OCI-LY1 (cell line): Measurements from ENCODE around the gene TBC1D5.

ENCODE experiments used
- H2AFZ ChIP-seq: fragments of 200-600 bp; sonication (generic), shearing (Covaris generic); 2 replicates; pipeline ENCODE4 v1.6.0; 2014; ENCODE audit warnings: antibody characterized with exemption, mild to moderate bottlenecking, low read length
- H3F3A ChIP-seq: fragments of 200-600 bp; sonication (generic), shearing (Covaris generic); 2 replicates; pipeline ENCODE4 v1.6.0; 2014; ENCODE audit warnings: mild to moderate bottlenecking, antibody characterized with exemption, low read length, moderate library complexity; ENCODE audit not compliant: insufficient read depth
- H3K27ac ChIP-seq: fragments of 200-600 bp; sonication (generic); 2 replicates; pipeline ENCODE4 v1.5.1; 2014; ENCODE audit warnings: low read length, mixed run types, mild to moderate bottlenecking, low read depth; ENCODE audit not compliant: poor library complexity, severe bottlenecking
- H3K27me3 ChIP-seq: fragments of 200-600 bp; sonication (generic); 2 replicates; pipeline ENCODE4 v1.6.0; 2014; ENCODE audit warnings: antibody characterized with exemption, mild to moderate bottlenecking, low read length, moderate library complexity; ENCODE audit not compliant: insufficient read depth
- H3K36me3 ChIP-seq: fragments of 200-600 bp; sonication (generic); 2 replicates; pipeline ENCODE4 v1.6.1; 2014; ENCODE audit warnings: mild to moderate bottlenecking, antibody characterized with exemption, low read length, moderate library complexity, mixed read lengths; ENCODE audit not compliant: insufficient read depth
- H3K4me1 ChIP-seq: fragments of 200-600 bp; sonication (generic); 2 replicates; pipeline ENCODE4 v1.5.1; 2014; ENCODE audit warnings: mild to moderate bottlenecking, low read length, moderate library complexity; ENCODE audit not compliant: insufficient read depth, severe bottlenecking
- H3K4me2 ChIP-seq: fragments of 200-600 bp; sonication (generic), shearing (Covaris generic); 2 replicates; pipeline ENCODE4 v1.6.1; 2014; ENCODE audit warnings: low read length
- H3K4me3 ChIP-seq: fragments of 200-600 bp; sonication (generic); 2 replicates; pipeline ENCODE4 v1.5.1; 2014; ENCODE audit warnings: low read length, low read depth, mild to moderate bottlenecking, mixed read lengths; ENCODE audit not compliant: poor library complexity, severe bottlenecking
- H3K79me2 ChIP-seq: fragments of 200-600 bp; shearing (Covaris generic); 2 replicates; pipeline ENCODE4 v1.6.1; 2016; ENCODE audit warnings: mixed run types, low read length, mixed read lengths; ENCODE audit not compliant: insufficient read depth
- H3K9ac ChIP-seq: fragments of 200-600 bp; sonication (generic), shearing (Covaris generic); 2 replicates; pipeline ENCODE4 v1.6.1; 2014; ENCODE audit warnings: mild to moderate bottlenecking, low read length, mixed read lengths
- H3K9me2 ChIP-seq: fragments of 200-600 bp; sonication (generic), shearing (Covaris generic); 2 replicates; pipeline ENCODE4 v1.6.1; 2014; ENCODE audit warnings: low read depth, mild to moderate bottlenecking, low read length, mixed read lengths
- H3K9me3 ChIP-seq: fragments of 200-600 bp; shearing (Covaris generic); 2 replicates; pipeline ENCODE4 v1.6.1; 2014; ENCODE audit warnings: low read length, mixed read lengths
- H4K20me1 ChIP-seq: fragments of 200-600 bp; sonication (generic), shearing (Covaris generic); 2 replicates; pipeline ENCODE4 v1.6.0; 2016; ENCODE audit warnings: mild to moderate bottlenecking, low read length; ENCODE audit not compliant: insufficient read depth
- EZH2 ChIP-seq: fragments of 200-600 bp; sonication (generic), shearing (Covaris generic); IDR thresholded peaks from 2 replicates; pipeline ENCODE4 v1.8.0; 2017; ENCODE audit warnings: borderline replicate concordance, mixed run types, mild to moderate bottlenecking, antibody characterized with exemption, low read length, moderate library complexity, mixed read lengths
- TF ChIP-seq, protein P1 (sequence below): fragments of 200-600 bp; sonication (generic), shearing (Covaris generic); IDR thresholded peaks from 2 replicates; pipeline ENCODE4 v1.5.1; 2017; ENCODE audit warnings: mild to moderate bottlenecking, antibody characterized with exemption, low read length, moderate library complexity, mixed read lengths

The TBC1D5 gene

DNA sequence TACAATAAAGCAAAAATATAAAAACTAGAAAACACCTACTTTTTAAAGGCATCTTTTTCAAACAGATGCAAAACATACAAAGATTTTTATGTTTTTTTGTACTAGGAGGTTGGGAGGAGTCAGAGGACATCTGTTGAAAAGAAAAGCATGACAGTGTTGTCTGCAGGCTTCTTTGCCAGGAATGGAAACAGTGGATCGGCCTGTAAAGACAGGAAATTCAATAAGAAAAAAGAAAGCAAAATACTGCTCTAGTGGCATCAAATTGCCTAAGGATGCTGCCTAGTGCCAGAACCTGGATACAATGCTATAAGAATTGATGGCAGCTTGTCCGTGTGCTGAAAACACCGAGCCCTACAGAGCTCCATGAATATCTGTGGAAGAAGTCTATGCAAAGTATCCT is 69.9 kb downstream of the TBC1D5 start:
- Histone ChIP-seq H3F3A (no peaks in the 10 kb centered on the region), H4K20me1 (no peaks in the 10 kb centered on the region), H3K4me3 (no peak overlapping the region), H3K4me1 (no peaks in the 10 kb centered on the region), H3K79me2 (peaks cover 4% of the 10 kb centered on the region; the same call in 1 of the 2 replicates), H3K27ac (no peak overlapping the region), H2AFZ (no peak overlapping the region), H3K36me3 (no peaks in the 10 kb centered on the region), H3K9me2 (no peaks in the 10 kb centered on the region), H3K9ac (no peak overlapping the region), H3K9me3 (no peaks in the 10 kb centered on the region), H3K4me2 (no peak overlapping the region), H3K27me3 (no peaks in the 10 kb centered on the region)
- TF ChIP-seq, protein P1, sequence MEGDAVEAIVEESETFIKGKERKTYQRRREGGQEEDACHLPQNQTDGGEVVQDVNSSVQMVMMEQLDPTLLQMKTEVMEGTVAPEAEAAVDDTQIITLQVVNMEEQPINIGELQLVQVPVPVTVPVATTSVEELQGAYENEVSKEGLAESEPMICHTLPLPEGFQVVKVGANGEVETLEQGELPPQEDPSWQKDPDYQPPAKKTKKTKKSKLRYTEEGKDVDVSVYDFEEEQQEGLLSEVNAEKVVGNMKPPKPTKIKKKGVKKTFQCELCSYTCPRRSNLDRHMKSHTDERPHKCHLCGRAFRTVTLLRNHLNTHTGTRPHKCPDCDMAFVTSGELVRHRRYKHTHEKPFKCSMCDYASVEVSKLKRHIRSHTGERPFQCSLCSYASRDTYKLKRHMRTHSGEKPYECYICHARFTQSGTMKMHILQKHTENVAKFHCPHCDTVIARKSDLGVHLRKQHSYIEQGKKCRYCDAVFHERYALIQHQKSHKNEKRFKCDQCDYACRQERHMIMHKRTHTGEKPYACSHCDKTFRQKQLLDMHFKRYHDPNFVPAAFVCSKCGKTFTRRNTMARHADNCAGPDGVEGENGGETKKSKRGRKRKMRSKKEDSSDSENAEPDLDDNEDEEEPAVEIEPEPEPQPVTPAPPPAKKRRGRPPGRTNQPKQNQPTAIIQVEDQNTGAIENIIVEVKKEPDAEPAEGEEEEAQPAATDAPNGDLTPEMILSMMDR: no peak
- no peak for TF ChIP-seq EZH2

DNA sequence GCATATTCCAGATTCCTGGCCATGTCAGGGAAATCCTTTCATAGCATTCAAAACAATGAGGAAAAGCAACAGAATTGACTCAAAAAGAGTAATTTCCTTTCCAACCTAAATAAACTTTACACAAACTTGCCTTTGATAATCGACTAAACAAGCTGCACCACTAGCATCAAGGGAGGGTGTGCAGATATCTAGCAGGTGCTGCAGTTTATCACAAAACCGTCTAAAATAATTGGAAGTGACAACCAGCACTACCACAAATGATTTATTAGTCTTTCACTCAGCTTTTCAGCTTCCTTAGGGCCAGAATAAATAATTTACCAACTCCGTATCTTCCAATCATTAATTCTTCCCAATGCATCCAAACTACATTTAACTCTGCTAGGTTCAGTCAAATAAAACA is 71.7 kb downstream of the TBC1D5 start:
- no peak for TF ChIP-seq EZH2
- TF ChIP-seq, protein P1: no peak
- Histone ChIP-seq H3K4me2 (no peak overlapping the region), H3K4me1 (peaks cover 1% of the 10 kb centered on the region), H3K4me3 (no peak overlapping the region), H3K9ac (no peak overlapping the region), H4K20me1 (no peaks in the 10 kb centered on the region), H3K9me2 (no peaks in the 10 kb centered on the region), H2AFZ (no peak overlapping the region), H3K27ac (no peak overlapping the region), H3K27me3 (no peaks in the 10 kb centered on the region), H3F3A (no peaks in the 10 kb centered on the region), H3K9me3 (no peaks in the 10 kb centered on the region), H3K36me3 (no peaks in the 10 kb centered on the region), H3K79me2 (peaks cover under 1% of the 10 kb centered on the region; the same call in 1 of the 2 replicates)

DNA sequence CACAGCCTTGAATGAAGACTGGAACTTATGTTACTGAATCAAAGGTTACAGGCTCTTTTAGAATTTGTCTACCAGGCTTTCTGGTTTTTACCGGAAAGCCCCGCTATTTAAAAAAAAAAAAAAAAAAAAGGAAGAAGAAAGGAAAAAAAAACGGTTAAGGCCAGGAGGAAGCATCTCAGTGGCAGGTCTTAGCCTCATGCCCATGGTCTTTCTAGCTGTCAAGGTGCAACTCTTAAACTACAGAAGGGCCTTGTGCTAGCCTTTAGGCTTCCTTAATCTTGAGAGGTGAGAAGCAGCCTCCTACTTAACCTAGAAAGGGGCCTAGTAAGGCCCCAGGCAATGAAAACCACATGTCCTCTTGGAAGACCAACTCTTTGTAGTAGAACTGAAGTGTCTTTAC is 77.5 kb downstream of the TBC1D5 start:
- peaks cover 16% of the 10 kb centered on the region for H3K4me1 ChIP-seq
- no peaks in the 10 kb centered on the region for H3F3A ChIP-seq
- no peak overlapping the region for H3K27ac ChIP-seq
- peaks cover 3% of the 10 kb centered on the region; the same call in 1 of the 2 replicates for H3K79me2 ChIP-seq
- H3K9ac ChIP-seq: no peak overlapping the region
- no peak overlapping the region for H3K4me3 ChIP-seq
- no peaks in the 10 kb centered on the region for H3K9me2 ChIP-seq
- H4K20me1 ChIP-seq: no peaks in the 10 kb centered on the region
- no peaks in the 10 kb centered on the region for H3K27me3 ChIP-seq
- H3K36me3 ChIP-seq: no peaks in the 10 kb centered on the region
- no peak overlapping the region for H2AFZ ChIP-seq
- no peak for TF ChIP-seq EZH2
- TF ChIP-seq, protein P1: no peak
- no peak overlapping the region for H3K4me2 ChIP-seq
- no peaks in the 10 kb centered on the region for H3K9me3 ChIP-seq
